Fibroblast of the aortic adventitia (primary cell): ENCODE measurements around the gene MED12L. TPM values are rescaled to one million over a fixed set of nuclear protein-coding genes. Genes with fewer than 3 reads are reported as not detected.

ENCODE experiments used
- DNase-seq: peaks from one replicate; pipeline ENCODE4 v3.0.0-alpha.2; 2010; ENCODE audit warnings: low read depth
- H3K4me3 ChIP-seq: 2 replicates; pipeline ENCODE4 v1.5.1; 2011; ENCODE audit warnings: low read depth, mild to moderate bottlenecking, control low read depth, low read length, moderate library complexity
- CTCF ChIP-seq: IDR thresholded peaks from 2 replicates; pipeline ENCODE4 v1.5.1; 2011; ENCODE audit warnings: mild to moderate bottlenecking, low read length, control low read depth, inconsistent platforms; ENCODE audit not compliant: insufficient read depth
- total RNA-seq: library from RNA; depleted of rRNA; stranded (reverse); fragments of >200 nt; gene quantifications from 2 replicates; pipeline ENCODE4 v1.2.3, GENCODE V29; 2012; ENCODE audit warnings: low replicate concordance

The MED12L gene
- total RNA-seq, 1 donor, result 0.72 TPM

GRCh38 chr3:151256749-151257148 lies 171.3 kb downstream of the MED12L start:
- H3K4me3 ChIP-seq, result no peak overlapping the region
- no peak for TF ChIP-seq CTCF
- no peak for DNase-seq

GRCh38 chr3:151259664-151260063 lies 174.2 kb downstream of the MED12L start:
- no peak for TF ChIP-seq CTCF
- DNase-seq, result no peak
- no peak overlapping the region for H3K4me3 ChIP-seq

GRCh38 chr3:151262871-151263525 lies 177.5 kb downstream of the MED12L start:
- no peak overlapping the region for H3K4me3 ChIP-seq
- peak; percentile 27 for DNase-seq
- no peak for TF ChIP-seq CTCF

DNA sequence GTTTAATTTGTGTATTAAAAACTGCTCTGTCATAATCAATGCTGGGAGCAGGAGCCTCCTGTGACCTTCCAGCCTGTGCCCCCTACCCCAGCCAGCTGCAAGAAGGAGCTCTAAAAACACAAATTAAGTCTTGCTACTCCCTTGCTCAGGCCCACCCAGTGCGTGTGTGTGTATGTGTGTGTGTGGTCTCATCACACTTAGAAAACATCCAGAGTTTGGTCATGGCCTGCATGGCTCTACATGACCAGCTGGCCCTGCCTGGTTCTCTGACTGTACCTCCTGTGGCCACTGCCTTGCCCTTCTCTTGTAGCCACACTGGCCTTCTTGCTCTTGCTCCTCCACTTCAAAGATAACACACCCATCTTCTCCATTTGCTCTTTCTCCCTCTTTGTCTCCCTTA lies 179.1 kb downstream of the MED12L start:
- no peak overlapping the region for H3K4me3 ChIP-seq
- no peak for TF ChIP-seq CTCF
- no peak for DNase-seq

DNA sequence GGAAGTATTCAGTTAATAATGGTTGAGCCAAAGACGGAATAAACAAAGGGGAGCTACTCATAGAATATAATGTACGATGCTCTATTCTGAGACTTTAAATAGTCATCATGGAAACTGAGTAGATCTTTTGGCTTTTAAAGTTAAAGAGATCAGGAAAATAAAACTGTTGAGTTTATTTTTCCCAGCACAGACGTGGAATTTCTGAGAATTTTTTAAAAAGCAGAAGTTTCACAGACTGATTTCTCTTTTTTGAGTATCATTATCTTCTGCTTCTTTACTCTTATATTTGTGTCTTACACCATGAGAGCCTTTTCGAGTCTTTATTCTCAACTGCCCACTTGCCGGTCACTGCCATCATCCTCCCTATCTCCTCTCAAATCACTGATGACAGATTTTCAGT lies 179.7 kb downstream of the MED12L start:
- no peak for TF ChIP-seq CTCF
- no peak for DNase-seq
- no peak overlapping the region for H3K4me3 ChIP-seq

DNA sequence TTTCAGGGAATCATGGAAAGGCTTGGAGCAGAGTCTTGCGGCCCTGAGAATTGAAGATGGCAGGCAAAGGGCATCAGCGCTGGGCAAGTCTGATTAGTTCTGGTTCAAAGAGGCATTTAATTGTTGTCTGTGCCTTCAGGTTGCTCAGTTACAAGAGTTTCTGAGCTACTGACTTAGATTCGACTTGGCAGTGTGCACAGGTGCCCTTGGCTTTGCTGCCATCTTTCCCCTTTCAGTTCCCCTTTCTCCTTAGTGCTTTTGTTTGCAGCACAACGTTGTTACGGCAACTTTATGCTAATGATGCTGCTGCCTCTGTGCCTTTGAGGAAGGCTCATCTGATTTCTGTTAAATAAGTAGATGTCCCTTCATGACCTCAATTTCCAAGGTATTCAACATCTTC lies 180.4 kb downstream of the MED12L start:
- no peak overlapping the region for H3K4me3 ChIP-seq
- no peak for TF ChIP-seq CTCF
- no peak for DNase-seq

DNA sequence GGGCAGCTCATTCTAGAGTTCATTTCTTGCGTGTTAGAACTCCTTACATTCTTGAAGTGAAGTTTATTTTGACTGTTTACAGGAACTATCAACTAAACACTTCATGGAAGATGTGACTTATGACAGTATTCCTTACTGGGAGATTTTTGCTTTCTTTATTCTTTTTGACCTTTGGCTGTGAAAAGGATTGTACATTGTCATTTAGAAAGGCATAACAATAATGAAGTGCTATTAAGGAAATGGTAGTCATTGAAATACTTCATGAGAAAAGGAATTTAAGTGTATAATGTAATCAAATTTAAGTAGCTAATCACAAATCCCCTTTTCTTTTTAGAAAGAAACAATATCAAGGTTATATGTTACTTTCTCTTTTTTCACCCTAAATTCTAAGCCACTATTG lies 181.6 kb downstream of the MED12L start:
- TF ChIP-seq CTCF, result no peak
- H3K4me3 ChIP-seq, result no peak overlapping the region
- no peak for DNase-seq
